Bronchial epithelial cell (primary cell): ENCODE results near the gene SLX1A. TPM values are rescaled to one million over a fixed set of nuclear protein-coding genes. Genes with fewer than 3 reads are reported as not detected.

Experiments used
- DNase-seq: peaks from one replicate; pipeline ENCODE4 v3.0.0-alpha.2; 2010; ENCODE audit warnings: low read depth
- FAIRE-seq: peaks from 2 replicates; lab custom pipeline; 2011; peaks lifted over from hg19 to GRCh38; lab: Jason Lieb, UNC
- H3K27me3 ChIP-seq: 2 replicates; pipeline ENCODE4 v1.5.1; 2011; ENCODE audit warnings: low read length; ENCODE audit not compliant: control insufficient read depth, insufficient read depth
- H3K36me3 ChIP-seq: 2 replicates; pipeline ENCODE4 v1.5.1; 2011; ENCODE audit warnings: low read length; ENCODE audit not compliant: control insufficient read depth, insufficient read depth
- H3K4me3 ChIP-seq: 2 replicates; pipeline ENCODE4 v1.5.1; 2011; ENCODE audit warnings: mild to moderate bottlenecking, low read depth, low read length, control low read depth
- total RNA-seq: library from RNA; depleted of rRNA; stranded (reverse); fragments of >200 nt; gene quantifications from 2 replicates; pipeline ENCODE4 v1.2.1, GENCODE V29; 2014
- TF ChIP-seq, protein P1 (sequence below): IDR thresholded peaks from 2 replicates; pipeline ENCODE4 v1.5.1; 2011; ENCODE audit warnings: mild to moderate bottlenecking, moderate library complexity, low read length, control low read depth, inconsistent platforms; ENCODE audit not compliant: insufficient read depth, severe bottlenecking

The SLX1A gene
- total RNA-seq, 1 donor from 2014 or later: 24.5 TPM

DNA sequence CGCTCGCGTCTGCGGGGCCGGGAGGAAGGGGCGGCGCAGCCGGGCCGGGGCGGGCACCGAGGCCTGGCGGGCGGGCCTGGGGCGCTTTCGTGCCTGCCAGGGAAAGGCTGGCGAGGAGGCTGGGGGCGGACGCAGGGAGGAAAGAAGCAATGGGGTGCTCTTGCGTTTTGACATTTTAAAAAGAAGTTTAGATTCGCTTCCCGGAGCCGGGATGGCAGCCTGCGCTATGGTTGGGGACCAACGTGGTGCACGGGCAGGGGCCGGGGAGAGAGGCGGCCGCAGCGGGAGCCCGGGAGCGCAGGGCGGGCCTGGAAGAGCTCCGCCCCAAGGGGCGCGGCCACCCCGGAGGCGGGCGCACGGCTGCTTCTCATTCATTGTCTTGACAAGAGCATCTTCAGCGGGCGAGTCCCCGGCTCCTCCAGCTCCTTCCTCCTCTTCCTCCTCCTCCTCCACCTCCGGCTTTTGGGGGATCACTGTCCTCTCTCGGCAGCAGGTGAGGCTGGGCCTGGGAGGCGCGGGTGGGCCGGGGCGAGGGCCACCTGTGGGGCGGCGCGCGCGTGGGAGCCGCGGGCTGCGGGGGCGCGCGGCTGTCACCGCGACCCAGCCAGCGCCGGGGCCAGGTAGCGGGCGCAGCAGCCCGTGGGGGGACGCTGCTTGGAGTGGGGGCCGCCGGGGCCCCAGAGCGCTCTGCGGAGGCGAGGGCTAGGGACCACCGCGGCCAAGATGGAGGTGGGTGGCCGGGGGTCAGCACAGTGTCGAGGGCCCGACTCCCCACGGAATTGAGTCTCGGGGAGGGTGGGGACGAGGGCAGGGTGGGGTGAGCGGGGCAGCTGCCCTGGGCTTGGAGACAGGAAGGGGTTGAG lies 10.2 kb upstream of the SLX1A start, which contains the start of gene CORO1A:
TSS of gene CORO1A (plus strand) at position 370 of the 863 bp plus-strand sequence. CDS start 1,608 bp downstream, outside the sequence.
- H3K27me3 ChIP-seq: no peaks in the 10 kb centered on the region
- H3K36me3 ChIP-seq: no peaks in the 10 kb centered on the region
- FAIRE-seq (no peak), DNase-seq (peak; percentile 67)
- peak within 1 kb of the TSS; percentile 48 for H3K4me3 ChIP-seq
- TF ChIP-seq, protein P1, sequence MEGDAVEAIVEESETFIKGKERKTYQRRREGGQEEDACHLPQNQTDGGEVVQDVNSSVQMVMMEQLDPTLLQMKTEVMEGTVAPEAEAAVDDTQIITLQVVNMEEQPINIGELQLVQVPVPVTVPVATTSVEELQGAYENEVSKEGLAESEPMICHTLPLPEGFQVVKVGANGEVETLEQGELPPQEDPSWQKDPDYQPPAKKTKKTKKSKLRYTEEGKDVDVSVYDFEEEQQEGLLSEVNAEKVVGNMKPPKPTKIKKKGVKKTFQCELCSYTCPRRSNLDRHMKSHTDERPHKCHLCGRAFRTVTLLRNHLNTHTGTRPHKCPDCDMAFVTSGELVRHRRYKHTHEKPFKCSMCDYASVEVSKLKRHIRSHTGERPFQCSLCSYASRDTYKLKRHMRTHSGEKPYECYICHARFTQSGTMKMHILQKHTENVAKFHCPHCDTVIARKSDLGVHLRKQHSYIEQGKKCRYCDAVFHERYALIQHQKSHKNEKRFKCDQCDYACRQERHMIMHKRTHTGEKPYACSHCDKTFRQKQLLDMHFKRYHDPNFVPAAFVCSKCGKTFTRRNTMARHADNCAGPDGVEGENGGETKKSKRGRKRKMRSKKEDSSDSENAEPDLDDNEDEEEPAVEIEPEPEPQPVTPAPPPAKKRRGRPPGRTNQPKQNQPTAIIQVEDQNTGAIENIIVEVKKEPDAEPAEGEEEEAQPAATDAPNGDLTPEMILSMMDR: no peak

DNA sequence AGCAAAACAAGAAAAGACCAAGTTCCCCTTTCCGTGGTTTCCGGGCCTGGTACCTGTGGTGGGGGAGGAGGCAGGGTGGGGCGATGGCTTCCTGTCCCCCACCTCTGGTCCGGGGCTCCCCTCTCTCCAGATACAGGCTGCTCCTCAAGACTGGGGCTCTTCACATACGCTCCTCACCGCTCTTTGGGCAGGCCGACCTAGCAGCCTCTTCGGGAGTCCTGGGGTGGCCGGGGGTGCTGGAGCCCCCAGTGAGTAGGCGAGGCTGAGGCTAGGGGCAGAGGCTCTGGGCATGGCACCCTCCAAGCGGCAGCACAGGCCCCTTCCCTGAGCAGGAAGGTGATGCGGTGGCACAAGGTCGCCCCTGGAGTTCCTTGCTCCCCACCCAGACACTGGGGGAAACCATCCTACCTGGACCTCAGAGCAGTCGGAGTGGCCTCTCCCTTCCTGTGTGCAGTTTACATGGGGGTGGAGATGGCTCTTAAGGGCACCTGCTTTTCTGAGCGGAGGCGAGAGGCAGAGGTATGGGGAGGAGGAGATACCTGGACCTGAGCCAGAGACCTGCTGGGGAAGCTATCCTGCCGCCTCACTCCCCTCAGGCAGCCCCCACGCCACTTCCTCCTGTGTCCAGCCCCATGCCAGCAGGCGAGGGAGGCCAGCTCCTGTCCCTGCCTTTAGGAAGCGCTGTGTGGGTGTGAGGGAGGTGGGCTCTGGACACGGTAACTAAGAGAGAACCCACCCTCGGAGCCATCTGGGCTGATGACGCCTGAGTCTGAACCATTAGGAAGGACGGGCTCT lies 9.4 kb upstream of the SLX1A start:
- Histone ChIP-seq H3K27me3 (no peaks in the 10 kb centered on the region), H3K36me3 (no peaks in the 10 kb centered on the region), H3K4me3 (peak overlapping the region; percentile 48)
- FAIRE-seq (no peak), DNase-seq (peak; percentile 5)
- TF ChIP-seq, protein P1: no peak

DNA sequence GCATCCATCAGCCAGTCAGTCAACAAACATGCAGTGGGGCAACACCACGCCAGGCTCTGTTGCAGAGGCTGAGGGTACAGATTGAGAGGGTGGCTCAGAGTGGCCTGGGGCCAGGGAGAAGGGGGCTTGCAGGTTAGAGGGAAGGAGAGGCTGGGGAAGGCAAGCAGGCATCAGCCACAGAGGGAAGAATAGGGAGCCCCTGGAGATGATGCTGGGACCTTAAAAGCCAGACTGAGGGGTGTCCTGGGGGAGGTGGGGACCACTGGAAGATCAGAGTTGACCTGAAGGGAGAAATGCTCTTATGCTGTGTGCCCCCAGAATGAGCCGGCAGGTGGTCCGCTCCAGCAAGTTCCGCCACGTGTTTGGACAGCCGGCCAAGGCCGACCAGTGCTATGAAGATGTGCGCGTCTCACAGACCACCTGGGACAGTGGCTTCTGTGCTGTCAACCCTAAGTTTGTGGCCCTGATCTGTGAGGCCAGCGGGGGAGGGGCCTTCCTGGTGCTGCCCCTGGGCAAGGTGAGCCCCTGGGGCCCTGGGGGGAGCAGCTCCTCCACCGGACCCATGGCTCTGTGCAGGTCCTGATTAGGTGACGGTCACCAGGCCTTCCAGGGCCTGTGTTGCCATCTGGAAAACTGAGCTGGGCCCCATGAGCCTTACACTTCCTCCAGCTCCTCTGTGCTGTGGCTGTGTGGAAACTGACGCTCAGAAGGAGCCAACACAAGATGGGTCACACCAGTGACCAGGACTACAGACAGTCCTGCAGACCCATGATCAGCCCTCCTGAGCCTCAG lies 8.6 kb upstream of the SLX1A start:
- Histone ChIP-seq H3K36me3 (no peaks in the 10 kb centered on the region), H3K4me3 (no peak overlapping the region), H3K27me3 (no peaks in the 10 kb centered on the region)
- FAIRE-seq (no peak), DNase-seq (no peak)
- TF ChIP-seq, protein P1: no peak

DNA sequence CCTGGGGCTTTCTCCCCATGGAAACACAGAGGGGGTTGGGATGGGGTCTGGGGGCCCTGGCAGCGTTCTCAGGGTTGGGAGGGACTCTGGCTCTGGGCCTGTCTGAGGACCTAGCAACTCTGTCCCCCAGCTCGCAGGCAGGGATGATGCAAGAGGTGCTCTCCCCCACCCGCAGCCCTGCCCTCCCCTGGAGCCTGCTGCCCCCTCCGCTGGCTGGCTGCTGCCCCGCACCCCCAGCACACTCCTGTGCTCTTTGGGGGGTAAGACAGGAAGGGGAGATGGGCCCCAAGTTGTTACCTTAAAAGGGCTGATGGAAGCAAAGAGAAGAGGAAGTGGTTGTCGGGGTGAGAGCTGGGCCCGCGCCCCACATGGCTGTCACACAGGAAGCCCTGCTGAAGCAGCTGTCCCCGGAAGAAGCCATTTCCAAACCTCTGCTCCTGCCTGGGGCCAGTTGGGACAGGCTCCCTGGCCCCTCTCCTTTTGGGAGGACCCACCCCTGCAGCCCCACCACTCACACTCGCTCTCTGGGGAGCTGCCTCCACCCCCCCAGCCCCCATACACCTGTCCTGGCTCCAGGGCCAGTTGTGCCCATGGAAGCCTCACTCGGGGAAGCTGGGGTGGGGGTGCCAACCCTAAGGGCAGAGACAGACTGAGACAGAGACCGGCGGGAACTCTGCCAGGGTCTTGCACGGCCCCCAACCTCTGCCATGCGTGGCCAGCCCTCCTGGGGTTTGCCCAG lies 7.8 kb upstream of the SLX1A start:
- DNase-seq: no peak
- FAIRE-seq: no peak
- H3K27me3 ChIP-seq: no peaks in the 10 kb centered on the region
- no peaks in the 10 kb centered on the region for H3K36me3 ChIP-seq
- TF ChIP-seq, protein P1: no peak
- no peak overlapping the region for H3K4me3 ChIP-seq

DNA sequence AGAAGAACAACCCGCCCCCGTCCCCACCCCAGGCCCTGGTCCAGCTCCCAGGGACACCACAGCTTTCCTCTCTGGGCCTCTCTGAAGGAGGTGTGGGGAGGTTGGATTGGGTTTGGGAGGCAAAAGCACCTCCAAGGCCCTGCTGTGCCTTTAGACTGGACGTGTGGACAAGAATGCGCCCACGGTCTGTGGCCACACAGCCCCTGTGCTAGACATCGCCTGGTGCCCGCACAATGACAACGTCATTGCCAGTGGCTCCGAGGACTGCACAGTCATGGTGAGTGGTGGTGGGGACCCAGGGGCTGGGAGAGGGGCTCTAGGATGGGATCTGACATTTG lies 7.3 kb upstream of the SLX1A start:
- no peak for FAIRE-seq

More for the DNA sequence above, 7.3 kb upstream of the SLX1A start:
- H3K4me3 ChIP-seq: no peak overlapping the region
- TF ChIP-seq, protein P1: no peak
- H3K36me3 ChIP-seq: no peaks in the 10 kb centered on the region
- no peaks in the 10 kb centered on the region for H3K27me3 ChIP-seq
- no peak for DNase-seq
